Heart right ventricle (tissue), 16 donors: Measurements from ENCODE around the gene ZMYND8. TPM values are rescaled to one million over a fixed set of nuclear protein-coding genes. Genes with fewer than 3 reads are reported as not detected.
A peak's percentile ranks its signal among the peaks of the same experiment; 100 is the strongest.

Experiments used
- ATAC-seq, 8 donors: fragments of 200-7000 bp; cut with Tn5 transposase; one replicate each; pipeline ENCODE4 v1.9.1; 2020; ENCODE audit warnings: mild to moderate bottlenecking in 8 of 8, moderate library complexity in 8 of 8, moderate number of reproducible peaks in 1 of 8
- DNase-seq, 2 donors: peaks; one replicate each; pipeline ENCODE4 v3.0.0-alpha.2; 2020
- H3K27ac ChIP-seq, 10 donors: fragments of 200-600 bp; sonication (generic) in 2 of 10; one replicate each; pipeline versions ENCODE4 v1.5.0 to v1.8.0; 2020 to 2022; ENCODE audit warnings: mild to moderate bottlenecking in 3 of 10
- H3K27me3 ChIP-seq, 7 donors: fragments of 200-600 bp; one replicate each; pipeline ENCODE4 v1.8.0; 2021 to 2022; ENCODE audit warnings: mild to moderate bottlenecking in 2 of 7
- H3K36me3 ChIP-seq, 9 donors: fragments of 200-600 bp; sonication (generic) in 1 of 9; one replicate each; pipeline versions ENCODE4 v1.5.0 to v1.8.0; 2020 to 2022; ENCODE audit warnings: mild to moderate bottlenecking in 2 of 9
- H3K4me1 ChIP-seq, 9 donors: fragments of 200-600 bp; sonication (generic) in 1 of 9; one replicate each; pipeline versions ENCODE4 v1.5.0 to v1.8.0; 2020 to 2022; ENCODE audit warnings: mild to moderate bottlenecking in 4 of 9
- H3K4me3 ChIP-seq, 10 donors: fragments of 200-600 bp; sonication (generic) in 2 of 10; one replicate each; pipeline versions ENCODE4 v1.5.0 to v1.8.0; 2020 to 2022; ENCODE audit warnings: mild to moderate bottlenecking in 7 of 10, moderate library complexity in 2 of 10
- H3K9me3 ChIP-seq, 11 donors: fragments of 200-600 bp in 10 of 11; sonication (generic) in 2 of 11; one replicate each; pipeline versions ENCODE4 v1.5.0 to v1.8.0; 2013 to 2022; ENCODE audit warnings: mild to moderate bottlenecking in 2 of 11, control low read depth in 1 of 11, moderate library complexity in 1 of 11
- WGBS, 2 donors: extraction: QIAGEN DNeasy Blood & Tissue Kit; methylation state at CpG; one replicate each; pipeline ENCODE4 v1.1.7; 2013; ENCODE audit warnings: inconsistent platforms in 1 of 2; 5-methylcytosine and 5-hydroxymethylcytosine counted together
- intact Hi-C, 10 donors: fragments of 100-400 bp; cut with DNase I; formaldehyde crosslinking; loops; one replicate each; pipeline versions ENCODE4 v1.11.1 to v1.14.2; 2022
- polyA plus RNA-seq, 2 donors: library from polyadenylated mRNA; stranded (reverse); fragments of 200-250 nt; gene quantifications; one replicate each; pipeline ENCODE4 v1.2.3, GENCODE V29; 2013
- total RNA-seq, 10 donors: library from RNA; stranded (reverse); fragmentation: NEBNext Ultra II Directional in 3 of 10; extraction: Animal tissue kit (Norgen Biotek cat#: 25700) in 3 of 10; gene quantifications; one replicate each; pipeline versions ENCODE4 v1.2.1 to v1.2.4, GENCODE V29; 2021 to 2023
- TF ChIP-seq, protein P1 (sequence below), 9 donors: fragments of 200-600 bp; sonication (generic) in 2 of 9; IDR thresholded peaks; one replicate each; pipeline versions ENCODE4 v1.5.0 to v1.8.0; 2021 to 2022; ENCODE audit warnings: antibody characterized with exemption in 9 of 9, mild to moderate bottlenecking in 5 of 9, moderate library complexity in 1 of 9
- donor health status: Arrhythmogenic right ventricular cardiomyopathy.
- donor health status: ischemic (EF 13 %, LVEDD 7.1; RV severe dilation, severe dysfunction).
- donor health status: healthy with polysubstance abuse.
- donor health status: DM: no; HTN: yes; CAD: no.
- donor health status: DM: no; HTN: no; CAD: no.
- donor health status: ischemic (EF 25% LVEDD 6.9; RV normal size, moderate dysfunction).
- donor health status: ischemic (EF 25% LVEDD 5.7; RV mildly dilated, moderate dysfunction).
- donor health status: healthy.
- donor health status: DM: yes; HTN: yes; CAD: no.
- donor health status: Ischemic cardiomyopathy.
- donor health status: ischemic (EF 35%, LVEDD 5.7; RV mildly dilated, moderate dysfunction).
- donor health status: nonischemic (EF 11% LVEDD 7.7; RV severe dilation, severe dysfunction).
- donor health status: DM: yes; HTN: yes; CAD: no.
- donor health status: PGD.
- donor health status: ischemic (EF 29% LVEDD 5.4; RV normal size, mild dysfunction).
- donor health status: nonischemic (EF 23%, LVEDD 6.1; RV moderate dilation, normal function).

Gene ZMYND8
- total and polyA plus RNA-seq, 12 donors = 6.4 to 39.0 (median 28.0) TPM

DNA sequence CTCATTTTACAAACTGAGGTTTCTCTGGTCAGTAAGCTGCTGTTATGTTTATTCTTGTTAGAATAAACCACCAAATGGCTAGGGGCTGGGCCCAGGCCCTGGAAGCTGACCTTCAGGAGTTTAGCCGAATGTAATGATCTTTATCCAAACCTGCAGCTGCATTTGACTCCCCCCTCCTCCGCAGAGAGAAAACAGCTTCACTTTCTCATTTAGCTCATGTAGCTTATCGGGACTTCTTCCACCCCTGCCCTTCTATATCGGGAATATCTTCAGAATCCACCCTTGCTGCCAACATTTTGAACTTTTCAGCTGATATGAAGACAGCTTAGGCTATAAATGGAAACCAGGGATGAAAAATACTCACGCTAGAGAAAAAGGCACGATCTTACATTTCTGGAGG lies 102.6 kb downstream of the ZMYND8 start:
- H3K9me3 ChIP-seq = no peaks in the 10 kb centered on the region
- WGBS, 2 donors = 23 to 39% methylated on average over 6 of the region's 6 CpGs
- intact Hi-C loops = no loop called here
- H3K27ac ChIP-seq = peak overlapping the region in 9 of 10 donors; percentile 4 to 84 (median 67)
- peaks cover 10 to 63% (median 39%) of the 10 kb centered on the region in 9 donors for H3K4me1 ChIP-seq
- DNase-seq (no peak), ATAC-seq (peak in 5 of 8 donors; percentile 23 to 62 (median 43))
- peak overlapping the region in 1 of 10 donors; percentile 20 for H3K4me3 ChIP-seq
- no peaks in the 10 kb centered on the region for H3K27me3 ChIP-seq
- peaks cover 0 to 83% (median 3%) of the 10 kb centered on the region in 9 donors for H3K36me3 ChIP-seq
- TF ChIP-seq, protein P1, sequence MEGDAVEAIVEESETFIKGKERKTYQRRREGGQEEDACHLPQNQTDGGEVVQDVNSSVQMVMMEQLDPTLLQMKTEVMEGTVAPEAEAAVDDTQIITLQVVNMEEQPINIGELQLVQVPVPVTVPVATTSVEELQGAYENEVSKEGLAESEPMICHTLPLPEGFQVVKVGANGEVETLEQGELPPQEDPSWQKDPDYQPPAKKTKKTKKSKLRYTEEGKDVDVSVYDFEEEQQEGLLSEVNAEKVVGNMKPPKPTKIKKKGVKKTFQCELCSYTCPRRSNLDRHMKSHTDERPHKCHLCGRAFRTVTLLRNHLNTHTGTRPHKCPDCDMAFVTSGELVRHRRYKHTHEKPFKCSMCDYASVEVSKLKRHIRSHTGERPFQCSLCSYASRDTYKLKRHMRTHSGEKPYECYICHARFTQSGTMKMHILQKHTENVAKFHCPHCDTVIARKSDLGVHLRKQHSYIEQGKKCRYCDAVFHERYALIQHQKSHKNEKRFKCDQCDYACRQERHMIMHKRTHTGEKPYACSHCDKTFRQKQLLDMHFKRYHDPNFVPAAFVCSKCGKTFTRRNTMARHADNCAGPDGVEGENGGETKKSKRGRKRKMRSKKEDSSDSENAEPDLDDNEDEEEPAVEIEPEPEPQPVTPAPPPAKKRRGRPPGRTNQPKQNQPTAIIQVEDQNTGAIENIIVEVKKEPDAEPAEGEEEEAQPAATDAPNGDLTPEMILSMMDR (IDR thresholded peaks at IDR 0.05) = no peak

- DNase-seq (no peak), ATAC-seq (peak in 2 of 8 donors; percentile 12 to 21)
- TF ChIP-seq, protein P1 (IDR thresholded peaks at IDR 0.05) = no peak
- Histone ChIP-seq H3K4me3 (no peak overlapping the region), H3K36me3 (peaks cover 0 to 89% (median 10%) of the 10 kb centered on the region in 9 donors), H3K27ac (peak overlapping the region in 8 of 10 donors; percentile 53 to 84 (median 72)), H3K4me1 (peaks cover 8 to 54% (median 29%) of the 10 kb centered on the region in 9 donors), H3K9me3 (no peaks in the 10 kb centered on the region), H3K27me3 (no peaks in the 10 kb centered on the region)
- intact Hi-C loops = no loop called here
- WGBS, 2 donors = 91 to 94% methylated on average over 3 of the region's 3 CpGs
Observed at GRCh38 chr20:47252879-47253307, 103.6 kb downstream of the ZMYND8 start.

- no peak overlapping the region for H3K4me3 ChIP-seq
- 95 to 97% methylated on average over 19 of the region's 19 CpGs for WGBS, 2 donors
- DNase-seq = no peak
- peaks cover 7 to 43% (median 22%) of the 10 kb centered on the region in 9 donors for H3K4me1 ChIP-seq
- no peaks in the 10 kb centered on the region for H3K9me3 ChIP-seq
- TF ChIP-seq, protein P1 (IDR thresholded peaks at IDR 0.05) = no peak
- peak overlapping the region in 1 of 10 donors; percentile 63 for H3K27ac ChIP-seq
- H3K27me3 ChIP-seq = no peaks in the 10 kb centered on the region
- no peak for ATAC-seq
- peaks cover 0 to 94% (median 10%) of the 10 kb centered on the region in 9 donors for H3K36me3 ChIP-seq
- intact Hi-C loops = no loop called here
Observed at GRCh38 chr20:47251154-47252020, 105.1 kb downstream of the ZMYND8 start.

DNA sequence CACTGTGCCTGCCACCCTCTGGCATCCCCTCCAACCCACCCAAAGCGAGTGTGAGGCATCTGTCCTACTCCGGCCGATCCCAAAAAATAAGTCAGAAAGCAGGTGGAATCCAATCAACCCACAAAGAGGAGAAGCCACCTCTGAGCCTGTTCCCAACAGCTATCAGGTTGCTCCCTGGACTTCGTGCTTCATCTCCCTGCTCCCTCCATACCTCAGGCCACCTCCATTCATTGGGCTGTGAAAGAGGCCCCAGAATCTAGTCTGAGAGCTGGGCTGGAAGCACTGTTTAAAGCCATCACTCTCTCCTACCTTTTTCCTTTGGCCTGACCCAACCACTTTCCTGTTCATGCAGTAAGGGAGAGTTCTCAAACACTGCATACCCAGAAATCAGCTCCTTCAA lies 106.1 kb downstream of the ZMYND8 start:
- Histone ChIP-seq H3K27ac (peak overlapping the region in 1 of 10 donors; percentile 8), H3K4me1 (peaks cover 7 to 44% (median 22%) of the 10 kb centered on the region in 9 donors), H3K4me3 (no peak overlapping the region), H3K9me3 (no peaks in the 10 kb centered on the region), H3K36me3 (peaks cover 0 to 97% (median 18%) of the 10 kb centered on the region in 9 donors), H3K27me3 (no peaks in the 10 kb centered on the region)
- ATAC-seq = no peak
- 96 to 99% methylated on average over 4 of the region's 4 CpGs for WGBS, 2 donors
- TF ChIP-seq, protein P1 (IDR thresholded peaks at IDR 0.05) = no peak
- no peak for DNase-seq
- intact Hi-C loops = no loop called here
